GM18511 (cell line): ENCODE data around the gene KREMEN1.
"Not testable (repeated sequence)": the region's sequence is repeated elsewhere in the genome, so short reads cannot be mapped to it uniquely, and the experiment has no call there.

Experiments
- ATAC-seq: cut with Tn5 transposase; IDR thresholded peaks from one replicate; pipeline ENCODE4 v1.9.1; 2021; ENCODE audit warnings: mild to moderate bottlenecking, moderate library complexity; ENCODE audit not compliant: unreplicated experiment

KREMEN1 gene

GRCh38 chr22:29072979-29073617, at the start of gene KREMEN1:
TSS of gene KREMEN1 (plus strand) at chr22:29073035. CDS start at chr22:29073131, 96 bp downstream.
- ATAC-seq = peak; percentile 7

- ATAC-seq = no peak
These were observed 49.6 kb upstream of the KREMEN1 start for GRCh38 chr22:29023172-29023796.

GRCh38 chr22:29026579-29026978, 46.3 kb upstream of the KREMEN1 start:
- no peak for ATAC-seq

- ATAC-seq = no peak
These were observed 44.4 kb upstream of the KREMEN1 start for GRCh38 chr22:29028468-29028867.

GRCh38 chr22:29029202-29030000, 43.4 kb upstream of the KREMEN1 start:
- no peak for ATAC-seq

GRCh38 chr22:29030016-29030617, 42.7 kb upstream of the KREMEN1 start:
- no peak for ATAC-seq

- ATAC-seq = no peak
These were observed 42.1 kb upstream of the KREMEN1 start for GRCh38 chr22:29030618-29031226.

GRCh38 chr22:29031227-29032011, 41.4 kb upstream of the KREMEN1 start:
- ATAC-seq = no peak

GRCh38 chr22:29032014-29032475, 40.8 kb upstream of the KREMEN1 start:
- ATAC-seq = no peak

- no peak for ATAC-seq
These were observed 40.3 kb upstream of the KREMEN1 start for GRCh38 chr22:29032584-29032983.

GRCh38 chr22:29037340-29037932, 35.4 kb upstream of the KREMEN1 start:
- ATAC-seq = no peak

- no peak for ATAC-seq
These were observed 33.7 kb upstream of the KREMEN1 start for GRCh38 chr22:29039148-29039547.

GRCh38 chr22:29039684-29040083, 33.2 kb upstream of the KREMEN1 start:
- ATAC-seq = not testable (repeated sequence)

- no peak for ATAC-seq
These were observed 32.2 kb upstream of the KREMEN1 start for GRCh38 chr22:29040385-29041275.

GRCh38 chr22:29041408-29041807, 31.4 kb upstream of the KREMEN1 start:
- ATAC-seq = no peak

- ATAC-seq = no peak
These were observed 28.8 kb upstream of the KREMEN1 start for GRCh38 chr22:29043906-29044575.

GRCh38 chr22:29044657-29045176, 28.1 kb upstream of the KREMEN1 start:
- ATAC-seq = no peak
